Peyer's patch (tissue), 4 donors: ENCODE results near the gene ATP4A.

Source experiments
- POLR2A ChIP-seq, 2 donors: fragments of 450-650 bp; IDR thresholded peaks; one replicate each; pipeline ENCODE4 v1.5.1; 2017; ENCODE audit warnings: antibody characterized with exemption in 2 of 2, mild to moderate bottlenecking in 2 of 2, moderate library complexity in 2 of 2
- TF ChIP-seq, protein P1 (sequence below), 6 experiments: fragments of 450-650 bp in 4 of 6; fragments of 200-600 bp in 2 of 6; sonication (generic) in 1 of 6; IDR thresholded peaks; one replicate each; pipeline ENCODE4 v1.5.1; 2017 to 2019; ENCODE audit warnings: antibody characterized with exemption in 6 of 6, mild to moderate bottlenecking in 3 of 6, moderate library complexity in 1 of 6

DNA sequence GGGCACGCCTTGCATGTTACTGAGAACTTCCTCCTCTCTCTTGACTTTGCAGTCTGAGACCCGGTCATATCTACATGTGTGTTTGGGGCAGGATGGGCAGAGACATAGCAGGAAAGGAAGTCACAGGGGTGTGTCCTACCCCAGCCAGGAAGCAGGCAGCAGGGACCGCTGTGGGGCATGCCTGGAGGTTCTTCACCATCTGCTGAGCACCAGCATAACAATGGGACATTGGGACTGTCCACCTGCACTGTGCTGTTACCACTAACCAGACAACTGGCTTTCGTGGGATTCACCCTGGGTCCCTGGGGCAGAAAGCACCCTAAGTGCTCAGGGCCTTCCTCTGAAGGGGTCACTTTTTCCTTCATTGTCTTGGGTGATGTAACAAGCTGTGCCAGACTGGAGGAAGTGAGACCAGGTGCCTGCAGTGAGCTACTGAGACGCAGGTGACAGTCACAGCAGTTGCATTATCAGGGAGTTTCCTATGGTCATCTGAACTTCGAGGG lies 46.4 kb upstream of the ATP4A start:
- TF ChIP-seq, protein P1, sequence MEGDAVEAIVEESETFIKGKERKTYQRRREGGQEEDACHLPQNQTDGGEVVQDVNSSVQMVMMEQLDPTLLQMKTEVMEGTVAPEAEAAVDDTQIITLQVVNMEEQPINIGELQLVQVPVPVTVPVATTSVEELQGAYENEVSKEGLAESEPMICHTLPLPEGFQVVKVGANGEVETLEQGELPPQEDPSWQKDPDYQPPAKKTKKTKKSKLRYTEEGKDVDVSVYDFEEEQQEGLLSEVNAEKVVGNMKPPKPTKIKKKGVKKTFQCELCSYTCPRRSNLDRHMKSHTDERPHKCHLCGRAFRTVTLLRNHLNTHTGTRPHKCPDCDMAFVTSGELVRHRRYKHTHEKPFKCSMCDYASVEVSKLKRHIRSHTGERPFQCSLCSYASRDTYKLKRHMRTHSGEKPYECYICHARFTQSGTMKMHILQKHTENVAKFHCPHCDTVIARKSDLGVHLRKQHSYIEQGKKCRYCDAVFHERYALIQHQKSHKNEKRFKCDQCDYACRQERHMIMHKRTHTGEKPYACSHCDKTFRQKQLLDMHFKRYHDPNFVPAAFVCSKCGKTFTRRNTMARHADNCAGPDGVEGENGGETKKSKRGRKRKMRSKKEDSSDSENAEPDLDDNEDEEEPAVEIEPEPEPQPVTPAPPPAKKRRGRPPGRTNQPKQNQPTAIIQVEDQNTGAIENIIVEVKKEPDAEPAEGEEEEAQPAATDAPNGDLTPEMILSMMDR (IDR thresholded peaks at IDR 0.05) = no peak
- TF ChIP-seq POLR2A (IDR thresholded peaks at IDR 0.05) = no peak
